GM12878 (cell line): ENCODE data around the gene ADAM15. TPM values are rescaled to one million over a fixed set of nuclear protein-coding genes. Genes with fewer than 3 reads are reported as not detected.

Source experiments
- BACH1 ChIP-seq: fragments of 450-650 bp; IDR thresholded peaks from 2 replicates; pipeline ENCODE4 v1.6.1; 2017; ENCODE audit warnings: mild to moderate bottlenecking, borderline replicate concordance
- BRCA1 ChIP-seq: IDR thresholded peaks from 2 replicates; pipeline ENCODE4 v1.6.1; 2011; ENCODE audit warnings: low read depth, low read length, improper control_type of control experiment
- CBX5 ChIP-seq: sonication (generic); IDR thresholded peaks from 2 replicates; pipeline ENCODE4 v1.6.1; 2016; ENCODE audit warnings: low read depth, moderate library complexity, mild to moderate bottlenecking, inconsistent platforms
- CEBPZ ChIP-seq: fragments of 150-350 bp; IDR thresholded peaks from 2 replicates; pipeline ENCODE4 v1.6.1; 2016; ENCODE audit warnings: low read depth, low read length
- DPF2 ChIP-seq: fragments of 450-650 bp; IDR thresholded peaks from 2 replicates; pipeline ENCODE4 v1.6.1; 2017; ENCODE audit warnings: mild to moderate bottlenecking
- HDGF ChIP-seq: fragments of 450-650 bp; IDR thresholded peaks from 2 replicates; pipeline ENCODE4 v1.6.1; 2016; ENCODE audit warnings: antibody characterized with exemption
- IKZF2 ChIP-seq, 2 experiments: fragments of 450-650 bp; IDR thresholded peaks; 2 replicates each; pipeline ENCODE4 v1.6.1; 2017; ENCODE audit warnings: mild to moderate bottlenecking in 2 of 2, moderate library complexity in 2 of 2
- MEF2A ChIP-seq: IDR thresholded peaks from 2 replicates; pipeline ENCODE4 v1.6.1; 2011; ENCODE audit warnings: low read depth, mild to moderate bottlenecking, low read length, moderate library complexity; ENCODE audit not compliant: insufficient read depth
- NBN ChIP-seq: fragments of 450-650 bp; IDR thresholded peaks from 2 replicates; pipeline ENCODE4 v1.6.1; 2016
- POLR2A ChIP-seq: IDR thresholded peaks from 2 replicates; pipeline ENCODE4 v1.6.1; 2011; ENCODE audit warnings: low read depth, mild to moderate bottlenecking, low read length
- RB1 ChIP-seq: fragments of 450-650 bp; formaldehyde crosslinking; IDR thresholded peaks from 2 replicates; pipeline ENCODE4 v1.6.1; 2017; ENCODE audit warnings: mild to moderate bottlenecking, borderline replicate concordance
- RELA ChIP-seq: fragments of 450-650 bp; IDR thresholded peaks from 2 replicates; pipeline ENCODE4 v1.8.0; 2014; ENCODE audit warnings: borderline replicate concordance; ENCODE audit not compliant: partially characterized antibody
- SIN3A ChIP-seq: IDR thresholded peaks from 2 replicates; pipeline ENCODE4 v1.6.1; 2012; ENCODE audit warnings: low read depth, low read length, improper control_type of control experiment
- SRF ChIP-seq, 2 experiments: IDR thresholded peaks; 2 replicates each; pipeline ENCODE4 v1.6.1; 2011; ENCODE audit warnings: low read depth in 2 of 2, low read length in 2 of 2, mild to moderate bottlenecking in 1 of 2, moderate library complexity in 1 of 2
- STAT3 ChIP-seq: IDR thresholded peaks from 2 replicates; pipeline ENCODE4 v1.6.1; 2011; ENCODE audit warnings: low read depth, low read length, improper control_type of control experiment
- TARDBP ChIP-seq: IDR thresholded peaks from 2 replicates; pipeline ENCODE4 v1.6.1; 2016; ENCODE audit warnings: borderline replicate concordance
- polyA plus RNA-seq, 11 experiments: library from polyadenylated mRNA; depleted of rRNA in 4 of 11; unstranded in 6 of 11; stranded (reverse) in 5 of 11; fragments of >200 nt; fragmentation: Nextera tagmentation in 4 of 11; fragmentation: Illumina TruSeq in 1 of 11; extraction: Ambion mirVana in 4 of 11; extraction: Trizol in 1 of 11; gene quantifications; 1 replicate in 1 of 11; 2 replicates in 10 of 11; pipeline versions ENCODE4 v1.2.1 to v1.2.3, GENCODE V29; 2011 to 2016; ENCODE audit warnings: inconsistent platforms in 2 of 11, missing spikeins in 2 of 11, low read depth in 1 of 11
- total RNA-seq, 4 experiments: library from RNA; depleted of rRNA in 3 of 4; stranded (reverse); fragments of >200 nt in 3 of 4; fragmentation: Illumina TruSeq in 1 of 4; extraction: Trizol in 1 of 4; gene quantifications; 2 replicates each; pipeline versions ENCODE4 v1.2.1 to v1.2.3, GENCODE V29; 2013 to 2021
- TF ChIP-seq, protein P1 (sequence below): fragments of 450-650 bp; IDR thresholded peaks from 2 replicates; pipeline ENCODE4 v1.6.1; 2017; ENCODE audit warnings: mild to moderate bottlenecking, moderate library complexity
- TF ChIP-seq, protein P2 (sequence below): IDR thresholded peaks from 2 replicates; pipeline ENCODE4 v1.6.1; 2012; ENCODE audit warnings: low read length, inconsistent platforms
- TF ChIP-seq, protein P3 (sequence below): fragments of 450-650 bp; IDR thresholded peaks from 2 replicates; pipeline ENCODE4 v1.6.1; 2014; ENCODE audit warnings: mild to moderate bottlenecking
- TF ChIP-seq, protein P4 (sequence below): IDR thresholded peaks from 2 replicates; pipeline ENCODE4 v1.6.1; 2011; ENCODE audit warnings: low read depth, low read length, improper control_type of control experiment, borderline replicate concordance

Gene ADAM15
- total and polyA plus RNA-seq, 10 of the 15 experiments (the other 5 are each of a cell fraction or from before 2014, with no cell fraction given): 0.29 to 38.8 (median 14.7) TPM

GRCh38 chr1:155081472-155082300 lies 30.6 kb downstream of the ADAM15 start (continued):
- TF ChIP-seq, protein P1, sequence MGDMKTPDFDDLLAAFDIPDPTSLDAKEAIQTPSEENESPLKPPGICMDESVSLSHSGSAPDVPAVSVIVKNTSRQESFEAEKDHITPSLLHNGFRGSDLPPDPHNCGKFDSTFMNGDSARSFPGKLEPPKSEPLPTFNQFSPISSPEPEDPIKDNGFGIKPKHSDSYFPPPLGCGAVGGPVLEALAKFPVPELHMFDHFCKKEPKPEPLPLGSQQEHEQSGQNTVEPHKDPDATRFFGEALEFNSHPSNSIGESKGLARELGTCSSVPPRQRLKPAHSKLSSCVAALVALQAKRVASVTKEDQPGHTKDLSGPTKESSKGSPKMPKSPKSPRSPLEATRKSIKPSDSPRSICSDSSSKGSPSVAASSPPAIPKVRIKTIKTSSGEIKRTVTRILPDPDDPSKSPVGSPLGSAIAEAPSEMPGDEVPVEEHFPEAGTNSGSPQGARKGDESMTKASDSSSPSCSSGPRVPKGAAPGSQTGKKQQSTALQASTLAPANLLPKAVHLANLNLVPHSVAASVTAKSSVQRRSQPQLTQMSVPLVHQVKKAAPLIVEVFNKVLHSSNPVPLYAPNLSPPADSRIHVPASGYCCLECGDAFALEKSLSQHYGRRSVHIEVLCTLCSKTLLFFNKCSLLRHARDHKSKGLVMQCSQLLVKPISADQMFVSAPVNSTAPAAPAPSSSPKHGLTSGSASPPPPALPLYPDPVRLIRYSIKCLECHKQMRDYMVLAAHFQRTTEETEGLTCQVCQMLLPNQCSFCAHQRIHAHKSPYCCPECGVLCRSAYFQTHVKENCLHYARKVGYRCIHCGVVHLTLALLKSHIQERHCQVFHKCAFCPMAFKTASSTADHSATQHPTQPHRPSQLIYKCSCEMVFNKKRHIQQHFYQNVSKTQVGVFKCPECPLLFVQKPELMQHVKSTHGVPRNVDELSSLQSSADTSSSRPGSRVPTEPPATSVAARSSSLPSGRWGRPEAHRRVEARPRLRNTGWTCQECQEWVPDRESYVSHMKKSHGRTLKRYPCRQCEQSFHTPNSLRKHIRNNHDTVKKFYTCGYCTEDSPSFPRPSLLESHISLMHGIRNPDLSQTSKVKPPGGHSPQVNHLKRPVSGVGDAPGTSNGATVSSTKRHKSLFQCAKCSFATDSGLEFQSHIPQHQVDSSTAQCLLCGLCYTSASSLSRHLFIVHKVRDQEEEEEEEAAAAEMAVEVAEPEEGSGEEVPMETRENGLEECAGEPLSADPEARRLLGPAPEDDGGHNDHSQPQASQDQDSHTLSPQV: no peak
- TF ChIP-seq, protein P2, sequence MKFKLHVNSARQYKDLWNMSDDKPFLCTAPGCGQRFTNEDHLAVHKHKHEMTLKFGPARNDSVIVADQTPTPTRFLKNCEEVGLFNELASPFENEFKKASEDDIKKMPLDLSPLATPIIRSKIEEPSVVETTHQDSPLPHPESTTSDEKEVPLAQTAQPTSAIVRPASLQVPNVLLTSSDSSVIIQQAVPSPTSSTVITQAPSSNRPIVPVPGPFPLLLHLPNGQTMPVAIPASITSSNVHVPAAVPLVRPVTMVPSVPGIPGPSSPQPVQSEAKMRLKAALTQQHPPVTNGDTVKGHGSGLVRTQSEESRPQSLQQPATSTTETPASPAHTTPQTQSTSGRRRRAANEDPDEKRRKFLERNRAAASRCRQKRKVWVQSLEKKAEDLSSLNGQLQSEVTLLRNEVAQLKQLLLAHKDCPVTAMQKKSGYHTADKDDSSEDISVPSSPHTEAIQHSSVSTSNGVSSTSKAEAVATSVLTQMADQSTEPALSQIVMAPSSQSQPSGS: no peak
- TF ChIP-seq RELA: no peak
- no peak for TF ChIP-seq SRF (IDR thresholded peaks at IDR 0.05; ENCODE audit: low read depth in 2 of 2, low read length in 2 of 2)
- no peak for TF ChIP-seq TARDBP
- TF ChIP-seq STAT3: no peak
- TF ChIP-seq CEBPZ: no peak
- TF ChIP-seq, protein P3, sequence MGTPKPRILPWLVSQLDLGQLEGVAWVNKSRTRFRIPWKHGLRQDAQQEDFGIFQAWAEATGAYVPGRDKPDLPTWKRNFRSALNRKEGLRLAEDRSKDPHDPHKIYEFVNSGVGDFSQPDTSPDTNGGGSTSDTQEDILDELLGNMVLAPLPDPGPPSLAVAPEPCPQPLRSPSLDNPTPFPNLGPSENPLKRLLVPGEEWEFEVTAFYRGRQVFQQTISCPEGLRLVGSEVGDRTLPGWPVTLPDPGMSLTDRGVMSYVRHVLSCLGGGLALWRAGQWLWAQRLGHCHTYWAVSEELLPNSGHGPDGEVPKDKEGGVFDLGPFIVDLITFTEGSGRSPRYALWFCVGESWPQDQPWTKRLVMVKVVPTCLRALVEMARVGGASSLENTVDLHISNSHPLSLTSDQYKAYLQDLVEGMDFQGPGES: no peak
- TF ChIP-seq HDGF: peak; percentile 48; the same call in 1 of the 2 replicates
- TF ChIP-seq BACH1: no peak
- TF ChIP-seq POLR2A: no peak
- no peak for TF ChIP-seq CBX5
- no peak for TF ChIP-seq DPF2
- TF ChIP-seq MEF2A: no peak
- 0 out of 2 replicates have a peak, but pooled peaks have one; percentile 20 for TF ChIP-seq NBN
- TF ChIP-seq SIN3A: no peak
- no peak for TF ChIP-seq BRCA1
- no peak for TF ChIP-seq RB1
- TF ChIP-seq IKZF2 (IDR thresholded peaks at IDR 0.05): no peak
- TF ChIP-seq, protein P4, sequence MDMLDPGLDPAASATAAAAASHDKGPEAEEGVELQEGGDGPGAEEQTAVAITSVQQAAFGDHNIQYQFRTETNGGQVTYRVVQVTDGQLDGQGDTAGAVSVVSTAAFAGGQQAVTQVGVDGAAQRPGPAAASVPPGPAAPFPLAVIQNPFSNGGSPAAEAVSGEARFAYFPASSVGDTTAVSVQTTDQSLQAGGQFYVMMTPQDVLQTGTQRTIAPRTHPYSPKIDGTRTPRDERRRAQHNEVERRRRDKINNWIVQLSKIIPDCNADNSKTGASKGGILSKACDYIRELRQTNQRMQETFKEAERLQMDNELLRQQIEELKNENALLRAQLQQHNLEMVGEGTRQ: no peak
